ENCODE measurements around the gene OPA3.

OPA3 gene

GRCh38 chr19:45494261-45494916 lies 90.2 kb downstream of the OPA3 start:
- H3K9ac ChIP-seq (ENCODE audit: low read depth, low read length), result no peak overlapping the region
- no peaks in the 10 kb centered on the region for H3K9me3 ChIP-seq (ENCODE audit: control insufficient read depth, insufficient read depth, low read length)
- peaks cover 9% of the 10 kb centered on the region for H3K4me1 ChIP-seq (ENCODE audit: control insufficient read depth, insufficient read depth, low read length)
- no peaks in the 10 kb centered on the region for H3K36me3 ChIP-seq (ENCODE audit: control insufficient read depth, insufficient read depth, low read length)
- peaks cover 7% of the 10 kb centered on the region for H3K27me3 ChIP-seq (ENCODE audit: control insufficient read depth, insufficient read depth, low read length)
- no peak overlapping the region for H3K4me3 ChIP-seq (ENCODE audit: low read depth, low read length)

- peaks cover 5% of the 10 kb centered on the region for H3K27me3 ChIP-seq (ENCODE audit: control insufficient read depth, insufficient read depth, low read length)
- H3K36me3 ChIP-seq (ENCODE audit: control insufficient read depth, insufficient read depth, low read length), result peaks cover 4% of the 10 kb centered on the region
- peaks cover 6% of the 10 kb centered on the region for H3K4me1 ChIP-seq (ENCODE audit: control insufficient read depth, insufficient read depth, low read length)
- peak overlapping the region; percentile 54 for H3K9ac ChIP-seq (ENCODE audit: low read depth, low read length)
- peak overlapping the region; percentile 79 for H3K4me3 ChIP-seq (ENCODE audit: low read depth, low read length)
- no peaks in the 10 kb centered on the region for H3K9me3 ChIP-seq (ENCODE audit: control insufficient read depth, insufficient read depth, low read length)
Observed at GRCh38 chr19:45492627-45493470, 91.8 kb downstream of the OPA3 start.

- Histone ChIP-seq H3K27me3 (ENCODE audit: control insufficient read depth, insufficient read depth, low read length) (peaks cover 5% of the 10 kb centered on the region), H3K36me3 (ENCODE audit: control insufficient read depth, insufficient read depth, low read length) (peaks cover 4% of the 10 kb centered on the region), H3K9ac (ENCODE audit: low read depth, low read length) (no peak overlapping the region), H3K4me3 (ENCODE audit: low read depth, low read length) (peak overlapping the region; percentile 79), H3K4me1 (ENCODE audit: control insufficient read depth, insufficient read depth, low read length) (peaks cover 5% of the 10 kb centered on the region), H3K9me3 (ENCODE audit: control insufficient read depth, insufficient read depth, low read length) (no peaks in the 10 kb centered on the region)
Observed at GRCh38 chr19:45492137-45492626, 92.4 kb downstream of the OPA3 start.

GRCh38 chr19:45489216-45489855 lies 95.3 kb downstream of the OPA3 start:
- Histone ChIP-seq H3K9ac (ENCODE audit: low read depth, low read length) (no peak overlapping the region), H3K9me3 (ENCODE audit: control insufficient read depth, insufficient read depth, low read length) (no peaks in the 10 kb centered on the region), H3K4me1 (ENCODE audit: control insufficient read depth, insufficient read depth, low read length) (peaks cover 4% of the 10 kb centered on the region), H3K4me3 (ENCODE audit: low read depth, low read length) (no peak overlapping the region), H3K27me3 (ENCODE audit: control insufficient read depth, insufficient read depth, low read length) (no peaks in the 10 kb centered on the region), H3K36me3 (ENCODE audit: control insufficient read depth, insufficient read depth, low read length) (peaks cover 4% of the 10 kb centered on the region)

- Histone ChIP-seq H3K9me3 (ENCODE audit: control insufficient read depth, insufficient read depth, low read length) (no peaks in the 10 kb centered on the region), H3K4me3 (ENCODE audit: low read depth, low read length) (no peak overlapping the region), H3K4me1 (ENCODE audit: control insufficient read depth, insufficient read depth, low read length) (peaks cover 4% of the 10 kb centered on the region), H3K36me3 (ENCODE audit: control insufficient read depth, insufficient read depth, low read length) (peaks cover 4% of the 10 kb centered on the region), H3K27me3 (ENCODE audit: control insufficient read depth, insufficient read depth, low read length) (no peaks in the 10 kb centered on the region), H3K9ac (ENCODE audit: low read depth, low read length) (no peak overlapping the region)
Observed at GRCh38 chr19:45488708-45489107, 95.9 kb downstream of the OPA3 start.

GRCh38 chr19:45485305-45486077 lies 99.1 kb downstream of the OPA3 start:
- no peaks in the 10 kb centered on the region for H3K9me3 ChIP-seq (ENCODE audit: control insufficient read depth, insufficient read depth, low read length)
- peak overlapping the region; percentile 66 for H3K9ac ChIP-seq (ENCODE audit: low read depth, low read length)
- H3K27me3 ChIP-seq (ENCODE audit: control insufficient read depth, insufficient read depth, low read length), result no peaks in the 10 kb centered on the region
- H3K4me3 ChIP-seq (ENCODE audit: low read depth, low read length), result peak overlapping the region; percentile 61
- H3K4me1 ChIP-seq (ENCODE audit: control insufficient read depth, insufficient read depth, low read length), result peaks cover 2% of the 10 kb centered on the region
- H3K36me3 ChIP-seq (ENCODE audit: control insufficient read depth, insufficient read depth, low read length), result peaks cover 4% of the 10 kb centered on the region

- Histone ChIP-seq H3K9me3 (ENCODE audit: control insufficient read depth, insufficient read depth, low read length) (no peaks in the 10 kb centered on the region), H3K36me3 (ENCODE audit: control insufficient read depth, insufficient read depth, low read length) (peaks cover 4% of the 10 kb centered on the region), H3K4me1 (ENCODE audit: control insufficient read depth, insufficient read depth, low read length) (peaks cover 2% of the 10 kb centered on the region), H3K9ac (ENCODE audit: low read depth, low read length) (no peak overlapping the region), H3K27me3 (ENCODE audit: control insufficient read depth, insufficient read depth, low read length) (no peaks in the 10 kb centered on the region), H3K4me3 (ENCODE audit: low read depth, low read length) (no peak overlapping the region)
Observed at GRCh38 chr19:45484273-45484945, 100.2 kb downstream of the OPA3 start.

GRCh38 chr19:45483033-45483432 lies 101.6 kb downstream of the OPA3 start:
- Histone ChIP-seq H3K36me3 (ENCODE audit: control insufficient read depth, insufficient read depth, low read length) (no peaks in the 10 kb centered on the region), H3K9me3 (ENCODE audit: control insufficient read depth, insufficient read depth, low read length) (no peaks in the 10 kb centered on the region), H3K4me3 (ENCODE audit: low read depth, low read length) (no peak overlapping the region), H3K9ac (ENCODE audit: low read depth, low read length) (no peak overlapping the region), H3K27me3 (ENCODE audit: control insufficient read depth, insufficient read depth, low read length) (no peaks in the 10 kb centered on the region), H3K4me1 (ENCODE audit: control insufficient read depth, insufficient read depth, low read length) (peaks cover 2% of the 10 kb centered on the region)

- Histone ChIP-seq H3K4me3 (ENCODE audit: low read depth, low read length) (peak overlapping the region; percentile 75), H3K36me3 (ENCODE audit: control insufficient read depth, insufficient read depth, low read length) (no peaks in the 10 kb centered on the region), H3K4me1 (ENCODE audit: control insufficient read depth, insufficient read depth, low read length) (no peaks in the 10 kb centered on the region), H3K9ac (ENCODE audit: low read depth, low read length) (peak overlapping the region; percentile 96), H3K27me3 (ENCODE audit: control insufficient read depth, insufficient read depth, low read length) (peaks cover 2% of the 10 kb centered on the region), H3K9me3 (ENCODE audit: control insufficient read depth, insufficient read depth, low read length) (no peaks in the 10 kb centered on the region)
Observed at GRCh38 chr19:45478454-45479238, 106.0 kb downstream of the OPA3 start.

- Histone ChIP-seq H3K4me3 (ENCODE audit: low read depth, low read length) (peak overlapping the region; percentile 75), H3K4me1 (ENCODE audit: control insufficient read depth, insufficient read depth, low read length) (no peaks in the 10 kb centered on the region), H3K36me3 (ENCODE audit: control insufficient read depth, insufficient read depth, low read length) (no peaks in the 10 kb centered on the region), H3K9me3 (ENCODE audit: control insufficient read depth, insufficient read depth, low read length) (no peaks in the 10 kb centered on the region), H3K9ac (ENCODE audit: low read depth, low read length) (no peak overlapping the region), H3K27me3 (ENCODE audit: control insufficient read depth, insufficient read depth, low read length) (peaks cover 5% of the 10 kb centered on the region)
Observed at GRCh38 chr19:45477713-45478453, 106.7 kb downstream of the OPA3 start.
